ENCODE data around the gene RAD17.

RAD17 gene

GRCh38 chr5:69404659-69405330 lies 35.2 kb downstream of the RAD17 start:
- H3K4me1 ChIP-seq (ENCODE audit: insufficient read depth, insufficient read length), result no peaks in the 10 kb centered on the region
- H3K4me3 ChIP-seq (ENCODE audit: insufficient read length, low read depth), result no peak overlapping the region
- H3K9ac ChIP-seq (ENCODE audit: insufficient read length, low read depth), result no peak overlapping the region
- no peak for DNase-seq (ENCODE audit: low read depth, low spot score)
- no peaks in the 10 kb centered on the region for H3K9me3 ChIP-seq (ENCODE audit: insufficient read depth, low read length)
- H3K27me3 ChIP-seq (ENCODE audit: insufficient read depth, insufficient read length), result no peaks in the 10 kb centered on the region
- TF ChIP-seq YY1 (IDR thresholded peaks at IDR 0.05; ENCODE audit: insufficient read depth, insufficient read length) (no peak), ZNF274 (IDR thresholded peaks at IDR 0.05; ENCODE audit: low read depth, low read length) (no peak), SUZ12 (IDR thresholded peaks at IDR 0.05; ENCODE audit: extremely low read depth, insufficient read depth, insufficient read length) (no peak)
- H3K36me3 ChIP-seq (ENCODE audit: insufficient read depth, insufficient read length, low read length), result peaks cover 18% of the 10 kb centered on the region

GRCh38 chr5:69414885-69415583 lies 45.4 kb downstream of the RAD17 start, which contains the start of gene MARVELD2:
Gene MARVELD2 (plus strand): TSS chr5:69415116. CDS start chr5:69419386, 4,270 bp downstream.
- Histone ChIP-seq H3K9me3 (ENCODE audit: insufficient read depth, low read length) (no peaks in the 10 kb centered on the region), H3K36me3 (ENCODE audit: insufficient read depth, insufficient read length, low read length) (peaks cover 31% of the 10 kb centered on the region), H3K27me3 (ENCODE audit: insufficient read depth, insufficient read length) (peaks cover 9% of the 10 kb centered on the region), H3K9ac (ENCODE audit: insufficient read length, low read depth) (peak within 1 kb of the TSS; percentile 86), H3K4me3 (ENCODE audit: insufficient read length, low read depth) (peak within 1 kb of the TSS; percentile 75), H3K4me1 (ENCODE audit: insufficient read depth, insufficient read length) (no peaks in the 10 kb centered on the region)
- no peak for TF ChIP-seq YY1 (IDR thresholded peaks at IDR 0.05; ENCODE audit: insufficient read depth, insufficient read length)
- TF ChIP-seq SUZ12 (IDR thresholded peaks at IDR 0.05; ENCODE audit: extremely low read depth, insufficient read depth, insufficient read length), result no peak
- no peak for TF ChIP-seq ZNF274 (IDR thresholded peaks at IDR 0.05; ENCODE audit: low read depth, low read length)
- DNase-seq (ENCODE audit: low read depth, low spot score), result peak; percentile 46

- Histone ChIP-seq H3K9me3 (ENCODE audit: insufficient read depth, low read length) (no peaks in the 10 kb centered on the region), H3K9ac (ENCODE audit: insufficient read length, low read depth) (peak overlapping the region; percentile 86), H3K27me3 (ENCODE audit: insufficient read depth, insufficient read length) (peaks cover 9% of the 10 kb centered on the region), H3K36me3 (ENCODE audit: insufficient read depth, insufficient read length, low read length) (peaks cover 29% of the 10 kb centered on the region), H3K4me1 (ENCODE audit: insufficient read depth, insufficient read length) (no peaks in the 10 kb centered on the region), H3K4me3 (ENCODE audit: insufficient read length, low read depth) (peak overlapping the region; percentile 75)
- TF ChIP-seq ZNF274 (IDR thresholded peaks at IDR 0.05; ENCODE audit: low read depth, low read length) (no peak), YY1 (IDR thresholded peaks at IDR 0.05; ENCODE audit: insufficient read depth, insufficient read length) (no peak), SUZ12 (IDR thresholded peaks at IDR 0.05; ENCODE audit: extremely low read depth, insufficient read depth, insufficient read length) (no peak)
- no peak for DNase-seq (ENCODE audit: low read depth, low spot score)
These were observed 46.0 kb downstream of the RAD17 start for GRCh38 chr5:69415584-69415958.

GRCh38 chr5:69416180-69416579 lies 46.6 kb downstream of the RAD17 start:
- Histone ChIP-seq H3K4me3 (ENCODE audit: insufficient read length, low read depth) (no peak overlapping the region), H3K9ac (ENCODE audit: insufficient read length, low read depth) (no peak overlapping the region), H3K27me3 (ENCODE audit: insufficient read depth, insufficient read length) (peaks cover 9% of the 10 kb centered on the region), H3K9me3 (ENCODE audit: insufficient read depth, low read length) (no peaks in the 10 kb centered on the region), H3K4me1 (ENCODE audit: insufficient read depth, insufficient read length) (no peaks in the 10 kb centered on the region), H3K36me3 (ENCODE audit: insufficient read depth, insufficient read length, low read length) (peaks cover 27% of the 10 kb centered on the region)
- TF ChIP-seq SUZ12 (IDR thresholded peaks at IDR 0.05; ENCODE audit: extremely low read depth, insufficient read depth, insufficient read length), result no peak
- no peak for TF ChIP-seq ZNF274 (IDR thresholded peaks at IDR 0.05; ENCODE audit: low read depth, low read length)
- no peak for TF ChIP-seq YY1 (IDR thresholded peaks at IDR 0.05; ENCODE audit: insufficient read depth, insufficient read length)
- DNase-seq (ENCODE audit: low read depth, low spot score), result no peak

- TF ChIP-seq YY1 (IDR thresholded peaks at IDR 0.05; ENCODE audit: insufficient read depth, insufficient read length) (no peak), ZNF274 (IDR thresholded peaks at IDR 0.05; ENCODE audit: low read depth, low read length) (no peak), SUZ12 (IDR thresholded peaks at IDR 0.05; ENCODE audit: extremely low read depth, insufficient read depth, insufficient read length) (no peak)
- Histone ChIP-seq H3K4me3 (ENCODE audit: insufficient read length, low read depth) (no peak overlapping the region), H3K36me3 (ENCODE audit: insufficient read depth, insufficient read length, low read length) (peaks cover 22% of the 10 kb centered on the region)
These were observed 47.1 kb downstream of the RAD17 start for GRCh38 chr5:69416699-69417098.

GRCh38 chr5:69418554-69418953 lies 48.9 kb downstream of the RAD17 start:
- Histone ChIP-seq H3K9me3 (ENCODE audit: insufficient read depth, low read length) (no peaks in the 10 kb centered on the region), H3K27me3 (ENCODE audit: insufficient read depth, insufficient read length) (peaks cover 9% of the 10 kb centered on the region), H3K4me1 (ENCODE audit: insufficient read depth, insufficient read length) (no peaks in the 10 kb centered on the region), H3K4me3 (ENCODE audit: insufficient read length, low read depth) (no peak overlapping the region), H3K9ac (ENCODE audit: insufficient read length, low read depth) (no peak overlapping the region), H3K36me3 (ENCODE audit: insufficient read depth, insufficient read length, low read length) (peaks cover 17% of the 10 kb centered on the region)
- DNase-seq (ENCODE audit: low read depth, low spot score), result no peak
- TF ChIP-seq ZNF274 (IDR thresholded peaks at IDR 0.05; ENCODE audit: low read depth, low read length) (no peak), SUZ12 (IDR thresholded peaks at IDR 0.05; ENCODE audit: extremely low read depth, insufficient read depth, insufficient read length) (no peak), YY1 (IDR thresholded peaks at IDR 0.05; ENCODE audit: insufficient read depth, insufficient read length) (no peak)

More at GRCh38 chr5:69416699-69417098, 47.1 kb downstream of the RAD17 start:
- no peak overlapping the region for H3K9ac ChIP-seq (ENCODE audit: insufficient read length, low read depth)
- H3K27me3 ChIP-seq (ENCODE audit: insufficient read depth, insufficient read length), result peaks cover 9% of the 10 kb centered on the region
- no peaks in the 10 kb centered on the region for H3K4me1 ChIP-seq (ENCODE audit: insufficient read depth, insufficient read length)
- no peaks in the 10 kb centered on the region for H3K9me3 ChIP-seq (ENCODE audit: insufficient read depth, low read length)
- no peak for DNase-seq (ENCODE audit: low read depth, low spot score)

Data from NT2/D1 (cell line).